Esophagus squamous epithelium (tissue), 5 donors: Measurements from ENCODE around the gene SLC41A1. TPM values are rescaled to one million over a fixed set of nuclear protein-coding genes. Genes with fewer than 3 reads are reported as not detected.
"Not testable (repeated sequence)": the region's sequence is repeated elsewhere in the genome, so short reads cannot be mapped to it uniquely, and the experiment has no call there.

ENCODE experiments used
- DNase-seq: peaks from one replicate; lab custom pipeline; 2025; lab: John Stamatoyannopoulos, UW
- H3K27ac ChIP-seq, 4 donors: fragments of 200-600 bp; sonication (generic); one replicate each; pipeline ENCODE4 v1.5.1; 2016 to 2019; ENCODE audit warnings: mild to moderate bottlenecking in 1 of 4
- H3K27me3 ChIP-seq, 4 donors: fragments of 200-600 bp; sonication (generic); 1 replicate in 3 of 4; 2 replicates in 1 of 4; pipeline versions ENCODE4 v1.5.1 to v1.6.0; 2017 to 2021; ENCODE audit warnings: antibody characterized with exemption in 1 of 4
- H3K36me3 ChIP-seq, 3 donors: fragments of 200-600 bp; sonication (generic); one replicate each; pipeline ENCODE4 v1.5.1; 2016 to 2019
- H3K4me1 ChIP-seq, 3 donors: fragments of 200-600 bp; sonication (generic); one replicate each; pipeline ENCODE4 v1.5.1; 2017 to 2019
- H3K4me3 ChIP-seq, 4 donors: fragments of 200-600 bp; sonication (generic); 1 replicate in 3 of 4; 2 replicates in 1 of 4; pipeline ENCODE4 v1.5.1; 2016 to 2019; ENCODE audit warnings: mild to moderate bottlenecking in 2 of 4, moderate library complexity in 1 of 4
- H3K9me3 ChIP-seq, 3 donors: fragments of 200-600 bp; sonication (generic); one replicate each; pipeline ENCODE4 v1.5.1; 2016 to 2019
- CTCF ChIP-seq, 6 experiments: fragments of 450-650 bp in 4 of 6; fragments of 200-600 bp in 2 of 6; sonication (generic) in 2 of 6; IDR thresholded peaks; one replicate each; pipeline ENCODE4 v1.5.1; 2016 to 2019; ENCODE audit warnings: antibody characterized with exemption in 6 of 6, mild to moderate bottlenecking in 4 of 6, moderate library complexity in 4 of 6
- POLR2A ChIP-seq, 4 donors: fragments of 450-650 bp; IDR thresholded peaks; one replicate each; pipeline ENCODE4 v1.6.1; 2017; ENCODE audit warnings: antibody characterized with exemption in 4 of 4, mild to moderate bottlenecking in 4 of 4, moderate library complexity in 3 of 4
- WGBS, 2 donors: methylation state at CpG; one replicate each; pipeline ENCODE4 v1.1.5; 2018; 5-methylcytosine and 5-hydroxymethylcytosine counted together
- intact Hi-C: fragments of 100-400 bp; cut with DNase I; formaldehyde crosslinking; loops from one replicate; pipeline ENCODE4 v1.15.0; 2022
- total RNA-seq, 4 donors: library from RNA; depleted of rRNA; stranded (reverse); fragments of >200 nt; gene quantifications; one replicate each; pipeline ENCODE4 v1.1.0, GENCODE V29; 2016
- donor health status: DM: yes; HTN: yes; CAD: no.

Gene SLC41A1
- total RNA-seq, 4 donors from 2014 or later = 5.2 to 14.1 (median 8.3) TPM

- 28 to 40% methylated on average over 3 of the region's 3 CpGs for WGBS, 2 donors
These were observed 14.0 kb upstream of the SLC41A1 start for GRCh38 chr1:205826995-205827394.

GRCh38 chr1:205826016-205826806 lies 13.2 kb upstream of the SLC41A1 start:
- H3K9me3 ChIP-seq = no peaks in the 10 kb centered on the region
- no peaks in the 10 kb centered on the region for H3K4me1 ChIP-seq
- H3K4me3 ChIP-seq = no peak overlapping the region
- DNase-seq = no peak
- H3K27ac ChIP-seq = no peak overlapping the region
- no peaks in the 10 kb centered on the region for H3K36me3 ChIP-seq
- 75 to 78% methylated on average over 5 to 8 of the region's 8 CpGs for WGBS, 2 donors
- intact Hi-C loops = no loop called here
- no peak for TF ChIP-seq CTCF (IDR thresholded peaks at IDR 0.05)
- TF ChIP-seq POLR2A (IDR thresholded peaks at IDR 0.05) = no peak
- H3K27me3 ChIP-seq = no peaks in the 10 kb centered on the region

More at GRCh38 chr1:205826995-205827394, 14.0 kb upstream of the SLC41A1 start:
- H3K4me3 ChIP-seq = no peak overlapping the region
- no peak for TF ChIP-seq CTCF (IDR thresholded peaks at IDR 0.05)
- no peak for TF ChIP-seq POLR2A (IDR thresholded peaks at IDR 0.05)
- no peak for DNase-seq
- intact Hi-C loops = no loop called here
- no peaks in the 10 kb centered on the region for H3K27me3 ChIP-seq
- H3K4me1 ChIP-seq = peaks cover 0 to 2% (median 0%) of the 10 kb centered on the region in 3 donors
- no peaks in the 10 kb centered on the region for H3K36me3 ChIP-seq
- H3K27ac ChIP-seq = no peak overlapping the region
- H3K9me3 ChIP-seq = no peaks in the 10 kb centered on the region

- 97 to 98% methylated on average over 5 of the region's 5 CpGs for WGBS, 2 donors
These were observed 11.2 kb upstream of the SLC41A1 start for GRCh38 chr1:205824180-205824579.

GRCh38 chr1:205823260-205823659 lies 10.3 kb upstream of the SLC41A1 start:
- WGBS, 2 donors = 80 to 87% methylated on average over 2 of the region's 2 CpGs
- DNase-seq = not testable (repeated sequence)

More at GRCh38 chr1:205824180-205824579, 11.2 kb upstream of the SLC41A1 start:
- no peak overlapping the region for H3K4me3 ChIP-seq
- H3K27me3 ChIP-seq = no peaks in the 10 kb centered on the region
- no peaks in the 10 kb centered on the region for H3K9me3 ChIP-seq
- H3K36me3 ChIP-seq = no peaks in the 10 kb centered on the region
- intact Hi-C loops = no loop called here
- DNase-seq = no peak
- no peaks in the 10 kb centered on the region for H3K4me1 ChIP-seq
- TF ChIP-seq POLR2A (IDR thresholded peaks at IDR 0.05) = no peak
- TF ChIP-seq CTCF (IDR thresholded peaks at IDR 0.05) = no peak
- H3K27ac ChIP-seq = no peak overlapping the region

GRCh38 chr1:205822397-205822796 lies 9.4 kb upstream of the SLC41A1 start:
- WGBS, 2 donors = 79 to 83% methylated on average over 2 of the region's 2 CpGs
- TF ChIP-seq POLR2A (IDR thresholded peaks at IDR 0.05) = no peak
- no peak for TF ChIP-seq CTCF (IDR thresholded peaks at IDR 0.05)
- DNase-seq = no peak
- no peak overlapping the region for H3K27ac ChIP-seq
- no peaks in the 10 kb centered on the region for H3K4me1 ChIP-seq
- no peaks in the 10 kb centered on the region for H3K27me3 ChIP-seq
- intact Hi-C loops = no loop called here
- H3K9me3 ChIP-seq = no peaks in the 10 kb centered on the region
- no peaks in the 10 kb centered on the region for H3K36me3 ChIP-seq
- H3K4me3 ChIP-seq = no peak overlapping the region

More at GRCh38 chr1:205823260-205823659, 10.3 kb upstream of the SLC41A1 start:
- H3K4me3 ChIP-seq, H3K9me3 ChIP-seq, H3K4me1 ChIP-seq, H3K27me3 ChIP-seq, H3K36me3 ChIP-seq, intact Hi-C loops, H3K27ac ChIP-seq: not testable (repeated sequence)
